Stimulated activated CD8-positive, alpha-beta memory T cell treated with anti-CD3 and anti-CD28 coated beads, Interleukin-7, amount 100 ng/mL, for 1 hour (primary cell): ENCODE measurements around the gene TOR1AIP2.
"Not testable (repeated sequence)": the region's sequence is repeated elsewhere in the genome, so short reads cannot be mapped to it uniquely, and the experiment has no call there.

Experiments used
- DNase-seq, 2 donors: peaks; one replicate each; pipeline ENCODE4 v3.0.0-alpha.2; 2020; ENCODE audit warnings: low read depth in 2 of 2

Gene TOR1AIP2

GRCh38 chr1:179875596-179876299 lies 1.9 kb downstream of the TOR1AIP2 start:
- no peak for DNase-seq

DNA sequence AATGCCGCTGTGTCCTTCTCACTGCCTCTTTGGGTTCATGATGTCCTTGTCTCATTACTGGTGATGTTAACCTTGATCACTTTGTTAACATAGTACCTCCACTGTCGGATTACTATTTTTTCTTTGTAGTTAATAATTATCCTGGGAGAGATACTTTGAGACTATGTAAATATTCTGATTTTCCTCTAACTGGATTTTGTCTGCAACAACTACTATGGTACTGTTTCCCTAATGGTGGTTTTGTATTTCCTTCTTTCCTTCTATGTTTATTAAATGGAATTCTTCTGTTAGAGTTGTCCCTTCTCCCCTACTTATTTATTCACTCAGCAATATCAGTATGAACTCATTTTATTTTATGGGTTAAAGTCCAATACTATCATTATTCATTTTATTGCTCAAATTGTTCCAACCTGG lies 4.2 kb downstream of the TOR1AIP2 start:
- no peak for DNase-seq

- no peak for DNase-seq
Measured at GRCh38 chr1:179872558-179872957, 5.0 kb downstream of the TOR1AIP2 start.

DNA sequence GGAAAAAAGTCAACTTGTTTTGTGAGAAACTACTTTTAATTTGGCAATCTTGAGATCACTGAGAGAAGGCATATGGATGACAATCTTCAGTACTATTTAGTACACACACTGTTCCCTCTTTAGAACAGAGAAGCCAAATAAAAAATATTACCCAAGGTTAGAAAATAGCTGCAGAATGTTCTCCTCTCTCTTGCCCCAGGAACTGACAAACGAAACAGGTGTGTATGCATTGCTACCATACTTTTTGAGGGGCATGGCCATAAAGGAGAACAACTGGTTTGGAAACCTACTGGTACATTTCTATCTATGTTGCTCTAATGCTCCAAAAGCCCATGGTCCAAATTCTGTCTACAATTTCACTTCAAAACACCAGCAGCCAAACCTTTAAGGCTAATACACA lies 5.7 kb downstream of the TOR1AIP2 start:
- DNase-seq, result no peak

DNA sequence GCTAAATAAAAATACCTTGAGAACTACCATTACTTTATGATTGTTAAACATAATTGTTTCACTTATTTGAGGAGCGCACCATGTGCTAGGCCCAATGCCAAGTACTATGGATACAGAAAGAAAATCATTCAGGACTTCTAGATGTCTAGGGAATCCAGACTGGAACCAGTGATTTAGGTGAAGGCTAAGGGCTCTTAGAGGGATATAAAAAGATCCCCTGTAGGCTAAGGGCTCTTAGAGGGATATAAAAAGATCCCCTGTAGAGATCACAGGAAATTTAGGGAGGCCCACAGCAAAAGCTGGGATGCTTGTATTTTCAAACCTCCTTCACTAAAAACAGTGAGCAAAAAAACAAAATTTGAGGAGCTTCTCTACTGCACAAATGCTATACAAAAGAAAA lies 6.7 kb downstream of the TOR1AIP2 start:
- no peak for DNase-seq

- peak in 1 of 2 donors; percentile 36 for DNase-seq
Measured at GRCh38 chr1:179867493-179868330, 9.9 kb downstream of the TOR1AIP2 start.

- no peak for DNase-seq
Measured at GRCh38 chr1:179866616-179867015, 11.0 kb downstream of the TOR1AIP2 start.

DNA sequence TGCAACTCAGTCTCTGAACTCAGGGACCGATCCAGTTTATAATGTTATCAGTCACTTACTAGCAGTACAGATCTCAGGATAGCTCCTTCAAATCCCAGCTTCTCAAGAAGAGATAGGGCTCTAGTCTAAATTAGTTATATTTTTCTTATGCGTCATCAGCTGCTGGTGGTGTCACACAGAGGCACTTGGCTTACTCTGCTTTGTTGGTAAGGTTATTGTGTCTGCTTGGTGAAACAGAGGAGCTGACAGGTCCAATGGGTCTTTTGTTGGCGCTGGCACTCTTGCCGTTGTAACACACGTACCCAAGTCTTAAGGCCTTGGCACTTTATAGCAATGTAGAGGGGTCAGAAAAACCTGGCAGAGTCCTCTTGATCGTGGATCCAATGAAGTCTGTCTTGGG lies 12.2 kb downstream of the TOR1AIP2 start:
- DNase-seq, result no peak

DNA sequence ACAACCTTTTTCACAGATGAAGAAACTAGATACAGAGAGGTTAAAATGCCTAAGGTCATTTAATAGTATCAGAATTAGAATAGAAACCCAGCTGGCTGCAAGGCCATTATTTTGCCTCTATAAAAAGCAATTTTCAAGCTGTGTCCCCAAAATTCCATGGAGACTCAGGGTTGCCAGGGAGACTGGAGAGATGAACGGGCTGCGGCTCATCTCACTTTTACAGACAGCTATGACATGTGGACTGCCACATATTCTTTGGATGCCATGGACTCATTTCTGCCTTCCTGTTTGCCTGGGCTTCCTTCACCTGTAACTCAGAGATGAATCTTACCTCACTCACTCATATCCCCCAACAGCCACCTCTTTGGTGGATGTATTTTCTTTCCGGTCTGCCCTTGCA lies 17.0 kb downstream of the TOR1AIP2 start:
- DNase-seq, result no peak

GRCh38 chr1:179857009-179857408 lies 20.6 kb downstream of the TOR1AIP2 start:
- DNase-seq, result no peak

DNA sequence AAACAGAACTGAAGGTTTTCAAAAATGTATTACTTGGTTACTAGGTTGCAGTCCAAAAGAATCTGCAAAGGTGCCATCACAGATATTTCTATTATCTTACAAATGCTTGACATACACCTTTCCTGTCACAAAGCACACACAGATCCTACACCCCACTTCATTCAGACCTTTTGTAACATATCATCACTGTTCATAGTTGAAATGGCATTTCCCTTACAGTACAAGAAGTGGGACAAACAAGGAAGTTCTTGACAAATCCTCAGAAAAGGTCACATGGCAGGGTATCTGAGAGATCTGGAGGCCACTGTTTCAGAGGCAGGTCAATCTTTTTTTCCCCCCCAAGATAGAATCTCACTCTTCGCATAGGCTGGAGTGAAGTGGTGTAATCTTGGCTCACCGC lies 21.3 kb downstream of the TOR1AIP2 start:
- no peak for DNase-seq

GRCh38 chr1:179855831-179856230 lies 21.8 kb downstream of the TOR1AIP2 start:
- not testable (repeated sequence) for DNase-seq

DNA sequence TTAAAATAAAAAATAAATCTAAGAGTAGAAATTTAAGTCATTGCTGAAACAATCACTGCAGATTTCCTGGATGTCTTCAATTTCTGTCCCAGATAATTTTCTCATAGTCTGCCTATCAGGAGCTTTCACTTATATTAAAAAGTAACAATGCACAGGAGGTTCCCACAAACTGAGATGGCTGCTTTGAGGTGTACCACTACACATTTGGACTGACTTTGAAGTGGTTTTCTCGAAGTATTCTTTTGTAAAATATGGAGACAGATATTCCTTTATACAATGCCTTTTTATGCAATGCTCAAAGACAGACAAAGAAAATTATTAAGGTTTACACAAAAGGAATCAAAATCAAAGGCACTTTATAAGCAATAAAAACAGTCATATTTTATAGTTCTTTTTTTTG lies 24.5 kb downstream of the TOR1AIP2 start:
- no peak for DNase-seq

- no peak for DNase-seq
Measured at GRCh38 chr1:179848233-179848632, 29.4 kb downstream of the TOR1AIP2 start.

DNA sequence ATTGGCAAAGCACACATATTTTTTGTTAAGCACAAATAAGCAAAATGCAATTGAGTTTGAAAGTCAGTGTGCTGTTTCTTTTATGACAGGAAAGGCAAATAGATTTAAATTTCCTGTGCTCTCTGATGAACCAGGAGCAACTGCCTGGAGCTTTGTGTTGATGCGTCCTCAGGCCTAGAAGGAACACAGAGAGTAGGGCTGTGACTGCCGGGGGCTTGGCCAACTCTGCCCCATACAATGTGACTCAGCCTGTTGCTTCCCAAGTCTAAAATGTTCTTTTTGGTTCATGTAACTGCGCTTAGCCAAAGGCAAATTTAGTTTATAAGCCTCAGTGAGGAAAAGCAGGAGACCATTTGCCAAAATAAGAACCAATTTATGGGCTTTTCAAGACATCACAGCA lies 37.5 kb downstream of the TOR1AIP2 start:
- no peak for DNase-seq

DNA sequence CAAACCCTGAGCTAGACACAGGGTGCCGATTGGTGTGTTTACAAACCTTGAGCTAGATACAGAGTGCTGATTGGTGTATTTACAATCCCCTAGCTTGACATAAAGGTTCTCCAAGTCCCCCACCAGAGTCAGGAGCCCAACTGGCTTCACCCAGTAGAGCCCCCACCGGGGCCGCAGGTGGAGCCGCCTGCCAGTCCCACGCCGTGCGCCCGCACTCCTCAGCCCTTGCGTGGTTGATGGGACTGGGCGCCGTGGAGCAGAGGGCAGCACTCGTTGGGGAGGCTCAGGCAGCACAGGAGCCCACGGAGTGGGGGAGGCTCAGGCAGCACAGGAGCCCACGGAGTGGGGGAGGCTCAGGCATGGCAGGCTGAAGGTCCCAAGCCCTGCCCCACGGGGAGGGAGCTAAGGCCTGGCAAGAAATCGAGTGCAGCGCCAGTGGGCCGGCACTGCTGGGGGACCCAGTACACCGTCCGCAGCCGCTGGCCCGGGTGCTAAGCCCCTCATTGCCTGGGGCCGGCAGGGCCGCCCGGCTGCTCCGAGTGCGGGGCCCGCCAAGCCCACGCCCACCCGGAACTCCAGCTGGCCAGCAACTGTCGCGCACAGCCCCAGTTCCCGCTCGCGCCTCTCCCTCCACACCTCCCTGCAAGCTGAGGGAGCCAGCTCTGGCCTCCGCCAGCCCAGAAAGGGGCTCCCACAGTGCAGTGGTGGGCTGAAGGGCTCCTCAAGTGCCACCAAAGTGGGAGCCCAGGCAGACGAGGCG lies 40.7 kb downstream of the TOR1AIP2 start:
- DNase-seq, result not testable (repeated sequence)

- DNase-seq, result no peak
Measured at GRCh38 chr1:179831852-179832699, 45.5 kb downstream of the TOR1AIP2 start.

GRCh38 chr1:179831225-179831624 lies 46.4 kb downstream of the TOR1AIP2 start:
- DNase-seq, result no peak

DNA sequence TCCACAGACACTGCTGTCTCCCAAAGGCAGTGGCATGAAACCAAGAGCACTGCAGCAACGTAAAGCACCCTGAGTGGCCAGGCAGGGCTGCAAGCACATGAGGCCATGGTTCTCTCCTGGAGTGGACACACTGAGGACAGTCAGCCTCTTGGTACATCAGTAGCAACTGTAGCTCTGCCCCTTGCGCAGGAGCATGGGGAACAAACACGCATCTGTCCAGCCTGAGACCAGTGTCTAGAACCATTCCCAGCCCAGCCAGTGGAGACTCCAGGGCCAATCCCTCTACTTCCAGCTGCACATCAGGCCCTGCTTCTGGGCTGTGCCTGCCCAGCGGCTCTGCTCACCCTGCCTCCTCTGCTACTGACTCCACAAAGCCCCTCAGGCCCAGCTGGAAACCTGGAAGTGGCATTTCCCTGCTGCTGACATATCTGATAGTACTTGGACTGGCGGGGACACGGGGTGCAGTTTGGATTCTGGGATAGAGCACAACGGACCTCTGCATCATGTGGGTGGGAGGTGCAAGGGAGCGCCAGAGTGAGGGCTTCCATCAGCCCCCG lies 49.0 kb downstream of the TOR1AIP2 start:
- no peak for DNase-seq

DNA sequence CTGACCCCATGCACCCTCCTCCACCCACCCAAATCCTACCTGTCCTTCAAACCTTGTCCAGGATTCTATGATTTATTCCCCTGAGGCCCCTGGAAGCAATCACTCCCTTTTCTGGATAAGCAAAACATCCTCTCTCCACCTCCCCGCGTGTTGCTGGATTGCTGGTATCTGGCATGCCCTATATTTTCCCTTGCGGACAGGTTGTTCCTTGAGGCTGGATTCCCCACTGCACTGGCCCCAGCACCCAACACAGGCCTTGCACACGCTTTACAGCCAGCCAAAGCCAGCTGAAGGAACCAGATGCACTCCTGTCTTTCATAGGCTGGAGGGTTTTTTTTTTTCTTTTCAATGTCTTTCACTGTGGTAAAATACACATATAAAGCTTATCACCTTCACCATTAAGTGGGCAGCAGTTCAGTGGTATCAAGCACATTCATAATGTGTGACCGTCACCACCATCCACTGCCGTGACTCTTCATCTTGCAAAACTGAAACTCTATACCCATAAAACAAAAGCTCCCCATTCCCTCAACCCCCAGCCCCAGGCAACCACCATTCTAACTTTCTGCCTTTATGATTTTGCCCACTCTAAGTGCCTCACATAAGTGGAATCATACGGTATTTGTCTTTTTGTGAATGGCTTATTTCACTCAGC lies 50.9 kb downstream of the TOR1AIP2 start:
- no peak for DNase-seq
